IPS-20b (cell line): ENCODE data around the gene CXCL11.

Source experiments
- H3K27ac ChIP-seq: one replicate; pipeline ENCODE4 v1.5.1; 2013; ENCODE audit warnings: low read length
- H3K27me3 ChIP-seq: 2 replicates; pipeline ENCODE4 v1.6.1; 2013; ENCODE audit warnings: mild to moderate bottlenecking, low read length, inconsistent platforms; ENCODE audit not compliant: insufficient read depth
- H3K36me3 ChIP-seq: 2 replicates; pipeline ENCODE4 v1.6.1; 2013; ENCODE audit warnings: low read depth, mild to moderate bottlenecking, inconsistent platforms, low read length, moderate library complexity; ENCODE audit not compliant: insufficient read depth
- H3K4me1 ChIP-seq: 2 replicates; pipeline ENCODE4 v1.6.1; 2013; ENCODE audit warnings: mild to moderate bottlenecking, control low read depth, inconsistent platforms, low read length, moderate library complexity; ENCODE audit not compliant: insufficient read depth
- H3K4me3 ChIP-seq: 2 replicates; pipeline ENCODE4 v1.5.1; 2013; ENCODE audit warnings: mild to moderate bottlenecking, low read length, inconsistent platforms
- H3K9ac ChIP-seq: 2 replicates; pipeline ENCODE4 v1.6.1; 2013; ENCODE audit warnings: low read depth, mild to moderate bottlenecking, inconsistent platforms, low read length, moderate library complexity
- H3K9me3 ChIP-seq: 2 replicates; pipeline ENCODE4 v1.6.1; 2013; ENCODE audit warnings: mild to moderate bottlenecking, low read depth, low read length, inconsistent platforms; ENCODE audit not compliant: insufficient read depth

CXCL11 gene

DNA sequence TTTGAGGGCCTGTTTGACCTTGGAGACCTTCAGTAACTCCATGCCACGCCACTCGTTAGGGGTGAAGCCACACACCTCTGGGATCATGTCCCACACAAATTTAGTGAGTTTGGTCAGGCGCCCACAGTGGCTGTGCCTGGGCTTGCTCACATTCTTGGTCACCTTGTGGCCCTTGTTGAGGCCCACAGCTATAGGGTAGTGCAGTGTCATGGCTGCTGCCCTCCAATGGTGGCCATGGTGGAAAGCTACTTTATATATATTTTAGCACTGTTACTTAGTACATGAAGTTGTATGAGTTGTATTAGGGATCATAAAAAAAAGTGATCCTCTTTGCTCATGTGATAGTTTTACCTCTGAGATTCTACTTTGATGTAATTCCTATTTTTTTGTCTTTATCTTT lies 985 bp upstream of the CXCL11 start:
- H3K4me1 ChIP-seq: no peaks in the 10 kb centered on the region
- H3K27me3 ChIP-seq: no peaks in the 10 kb centered on the region
- no peaks in the 10 kb centered on the region for H3K9me3 ChIP-seq
- no peaks in the 10 kb centered on the region for H3K36me3 ChIP-seq
- H3K27ac ChIP-seq: no peak overlapping the region
- no peak overlapping the region for H3K4me3 ChIP-seq
- H3K9ac ChIP-seq: no peak overlapping the region

DNA sequence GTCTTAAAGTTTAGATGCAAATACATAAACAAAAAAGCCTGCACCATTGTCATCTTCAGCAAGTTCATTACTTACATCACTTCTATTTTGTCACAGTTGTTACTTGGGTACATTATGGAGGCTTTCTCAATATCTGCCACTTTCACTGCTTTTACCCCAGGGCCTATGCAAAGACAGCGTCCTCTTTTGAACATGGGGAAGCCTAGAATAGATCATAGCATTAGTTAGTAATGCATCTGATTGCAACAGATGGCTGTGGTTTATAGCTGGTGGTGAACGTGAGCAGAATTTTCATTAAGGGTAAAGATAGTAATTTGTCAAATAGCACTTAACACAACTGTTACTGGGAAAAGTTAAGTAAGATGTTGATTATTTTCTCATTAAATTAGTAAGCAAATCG lies 729 bp downstream of the CXCL11 start:
- Histone ChIP-seq H3K27me3 (no peaks in the 10 kb centered on the region), H3K27ac (no peak overlapping the region), H3K9me3 (no peaks in the 10 kb centered on the region), H3K36me3 (no peaks in the 10 kb centered on the region), H3K4me3 (no peak overlapping the region), H3K9ac (no peak overlapping the region), H3K4me1 (no peaks in the 10 kb centered on the region)

DNA sequence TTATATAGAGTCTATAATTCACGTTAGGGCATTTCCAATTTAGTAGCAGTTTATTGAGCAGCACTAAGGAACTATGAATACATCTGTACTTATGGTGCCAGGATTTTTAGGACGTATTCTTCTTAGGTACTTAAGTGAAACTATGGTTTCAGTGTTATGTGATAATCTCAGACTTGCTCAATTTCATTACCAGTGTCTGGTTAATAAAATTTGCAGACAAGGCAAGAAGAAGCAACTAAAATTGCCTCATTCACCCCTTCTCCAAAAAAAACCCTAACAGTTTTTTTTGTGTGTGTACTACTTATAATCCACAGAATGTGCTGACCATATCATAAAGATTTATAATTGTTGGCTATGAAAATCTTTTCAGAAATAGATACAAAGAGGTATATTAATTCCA lies 6.6 kb downstream of the CXCL11 start:
- H3K9me3 ChIP-seq: no peaks in the 10 kb centered on the region
- H3K4me1 ChIP-seq: no peaks in the 10 kb centered on the region
- no peak overlapping the region for H3K9ac ChIP-seq
- H3K27me3 ChIP-seq: no peaks in the 10 kb centered on the region
- H3K27ac ChIP-seq: no peak overlapping the region
- H3K4me3 ChIP-seq: no peak overlapping the region
- H3K36me3 ChIP-seq: no peaks in the 10 kb centered on the region

DNA sequence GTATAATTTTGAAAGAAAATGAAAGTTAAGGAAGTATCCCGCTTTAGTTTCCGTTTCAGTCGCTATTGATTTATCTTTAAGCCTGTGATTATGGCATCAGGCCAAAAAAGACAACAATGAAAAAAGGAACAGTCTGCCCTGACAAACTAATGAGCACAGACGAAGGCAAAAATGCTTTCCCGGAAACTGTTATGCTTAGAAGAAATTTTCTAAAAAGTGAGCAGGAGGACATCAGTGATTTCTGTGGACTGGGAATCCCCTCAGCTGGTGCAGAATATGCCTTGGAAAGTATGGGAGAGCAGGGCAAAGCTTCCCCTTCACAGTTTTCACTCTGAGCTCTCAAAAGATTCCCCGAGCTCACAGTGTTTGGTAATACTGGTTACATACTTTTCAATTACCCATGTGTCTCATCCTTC lies 7.5 kb downstream of the CXCL11 start:
- Histone ChIP-seq H3K27me3 (no peaks in the 10 kb centered on the region), H3K36me3 (no peaks in the 10 kb centered on the region), H3K9me3 (no peaks in the 10 kb centered on the region), H3K4me1 (no peaks in the 10 kb centered on the region), H3K4me3 (no peak overlapping the region), H3K9ac (no peak overlapping the region), H3K27ac (no peak overlapping the region)

DNA sequence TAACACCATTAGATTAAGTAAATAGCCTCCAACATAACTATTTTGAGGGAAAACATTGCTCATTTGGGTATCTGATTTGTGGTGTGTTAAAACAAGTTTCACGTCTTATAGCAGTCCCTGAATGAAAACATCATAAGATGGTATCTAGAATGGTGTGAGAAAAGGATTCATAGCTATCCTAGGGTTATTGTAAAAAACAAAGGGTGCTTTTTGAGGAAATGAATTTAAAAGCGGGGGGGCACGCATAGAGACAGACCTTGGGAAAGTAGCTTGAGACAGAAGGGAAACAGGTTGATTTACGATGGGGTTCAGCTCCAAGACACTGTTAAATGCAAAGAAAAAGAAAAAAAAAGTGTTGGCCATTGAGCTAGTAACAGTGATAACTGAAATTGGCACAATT lies 11.8 kb downstream of the CXCL11 start:
- no peaks in the 10 kb centered on the region for H3K27me3 ChIP-seq
- no peaks in the 10 kb centered on the region for H3K4me1 ChIP-seq
- no peak overlapping the region for H3K4me3 ChIP-seq
- H3K9ac ChIP-seq: no peak overlapping the region
- H3K9me3 ChIP-seq: no peaks in the 10 kb centered on the region
- no peak overlapping the region for H3K27ac ChIP-seq
- H3K36me3 ChIP-seq: no peaks in the 10 kb centered on the region

DNA sequence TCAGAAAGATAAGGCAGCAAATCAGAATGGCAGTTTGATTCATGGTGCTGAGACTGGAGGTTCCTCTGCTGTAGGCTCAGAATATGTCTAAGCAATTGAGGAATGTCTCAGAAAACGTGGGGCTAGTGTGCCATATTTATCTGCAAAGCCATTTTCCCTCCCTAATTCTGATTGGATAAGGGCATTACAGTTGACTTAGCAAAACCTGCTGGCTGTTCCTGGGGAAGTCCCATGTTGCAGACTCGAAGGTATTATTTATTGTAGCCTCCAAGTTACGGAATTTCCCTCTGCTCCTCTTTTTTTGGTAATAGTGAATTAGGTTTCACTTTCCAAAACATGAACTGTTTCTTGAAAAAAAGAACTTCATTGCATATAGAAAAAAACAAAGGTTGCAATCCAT lies 12.5 kb downstream of the CXCL11 start, which contains the start of gene CXCL10:
Gene CXCL10, minus strand, starts transcription at position 109 of the 400 bp plus-strand sequence. Its CDS starts 66 bp downstream, at position 43.
- Histone ChIP-seq H3K4me1 (no peaks in the 10 kb centered on the region), H3K9me3 (no peaks in the 10 kb centered on the region), H3K36me3 (no peaks in the 10 kb centered on the region), H3K9ac (no peak within 1 kb of the TSS), H3K4me3 (no peak within 1 kb of the TSS), H3K27me3 (no peaks in the 10 kb centered on the region), H3K27ac (no peak within 1 kb of the TSS)

DNA sequence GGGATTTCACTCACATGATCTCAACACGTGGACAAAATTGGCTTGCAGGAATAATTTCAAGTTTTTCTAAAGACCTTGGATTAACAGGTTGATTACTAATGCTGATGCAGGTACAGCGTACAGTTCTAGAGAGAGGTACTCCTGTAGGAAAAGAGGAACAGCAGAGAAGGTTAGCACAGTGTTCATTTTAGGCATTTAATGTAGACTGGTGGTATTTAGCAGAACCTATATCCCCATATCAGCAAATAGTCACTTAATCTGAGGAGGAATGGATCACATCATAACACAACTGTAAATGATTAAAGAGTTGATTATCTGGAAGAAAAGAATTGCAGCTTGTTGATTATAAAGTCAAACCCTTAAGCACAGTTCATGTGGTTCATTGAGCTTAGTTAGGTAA lies 13.2 kb downstream of the CXCL11 start:
- Histone ChIP-seq H3K9ac (no peak overlapping the region), H3K4me1 (no peaks in the 10 kb centered on the region), H3K4me3 (no peak overlapping the region), H3K36me3 (no peaks in the 10 kb centered on the region), H3K27me3 (no peaks in the 10 kb centered on the region), H3K27ac (no peak overlapping the region), H3K9me3 (no peaks in the 10 kb centered on the region)

DNA sequence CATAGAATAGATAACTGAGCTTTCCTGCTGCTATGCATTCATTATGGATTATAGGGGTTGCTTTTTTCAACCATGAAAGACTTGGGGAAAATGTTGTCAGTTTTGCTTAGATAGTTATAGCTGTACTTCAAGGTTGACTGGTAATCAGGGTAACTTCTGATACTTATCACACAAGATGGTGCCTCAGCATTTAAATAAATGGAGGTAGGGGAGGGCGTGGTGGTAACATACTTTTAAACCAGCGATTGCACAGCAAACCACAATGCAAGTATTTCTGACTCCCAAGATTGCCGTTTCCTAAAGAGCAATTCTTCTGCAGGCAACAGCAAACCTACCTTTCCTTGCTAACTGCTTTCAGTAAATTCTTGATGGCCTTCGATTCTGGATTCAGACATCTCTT lies 13.8 kb downstream of the CXCL11 start:
- H3K9ac ChIP-seq: no peak overlapping the region
- no peaks in the 10 kb centered on the region for H3K4me1 ChIP-seq
- H3K27me3 ChIP-seq: no peaks in the 10 kb centered on the region
- H3K27ac ChIP-seq: no peak overlapping the region
- H3K36me3 ChIP-seq: no peaks in the 10 kb centered on the region
- no peaks in the 10 kb centered on the region for H3K9me3 ChIP-seq
- H3K4me3 ChIP-seq: no peak overlapping the region

DNA sequence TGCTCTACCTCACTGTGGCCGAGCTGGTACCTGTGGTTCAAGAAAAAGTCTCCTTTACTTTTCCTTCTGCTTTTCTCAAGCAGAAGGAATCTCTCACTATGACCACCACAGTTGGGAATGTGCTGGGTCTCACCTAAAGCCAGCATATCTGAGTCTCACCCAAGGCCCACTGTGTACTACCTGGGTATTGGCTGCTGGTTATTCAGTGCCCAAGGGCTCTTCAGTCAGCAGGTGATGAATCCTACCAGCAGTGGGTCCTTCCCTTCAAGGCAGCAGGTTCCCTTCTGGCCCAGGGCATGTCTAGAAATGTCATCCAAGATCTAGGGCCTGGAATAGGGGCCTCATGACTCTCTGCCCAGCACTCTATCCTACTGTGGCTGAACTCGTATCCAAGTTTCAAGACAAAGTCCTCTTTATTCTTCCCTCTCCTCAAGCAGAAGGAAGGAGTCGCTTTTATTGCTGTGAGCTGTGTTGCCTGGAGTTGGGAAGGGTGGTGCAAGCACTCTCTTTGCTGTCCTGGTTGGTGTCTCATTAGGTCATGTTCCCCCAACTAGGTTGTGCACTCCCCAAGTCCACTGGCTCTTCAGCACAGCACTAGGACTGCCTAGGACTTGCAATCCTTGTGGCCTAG lies 18.7 kb downstream of the CXCL11 start:
- Histone ChIP-seq H3K27ac (no peak overlapping the region), H3K9me3 (no peaks in the 10 kb centered on the region), H3K27me3 (no peaks in the 10 kb centered on the region), H3K9ac (no peak overlapping the region), H3K4me3 (no peak overlapping the region), H3K36me3 (no peaks in the 10 kb centered on the region), H3K4me1 (peaks cover 4% of the 10 kb centered on the region)

DNA sequence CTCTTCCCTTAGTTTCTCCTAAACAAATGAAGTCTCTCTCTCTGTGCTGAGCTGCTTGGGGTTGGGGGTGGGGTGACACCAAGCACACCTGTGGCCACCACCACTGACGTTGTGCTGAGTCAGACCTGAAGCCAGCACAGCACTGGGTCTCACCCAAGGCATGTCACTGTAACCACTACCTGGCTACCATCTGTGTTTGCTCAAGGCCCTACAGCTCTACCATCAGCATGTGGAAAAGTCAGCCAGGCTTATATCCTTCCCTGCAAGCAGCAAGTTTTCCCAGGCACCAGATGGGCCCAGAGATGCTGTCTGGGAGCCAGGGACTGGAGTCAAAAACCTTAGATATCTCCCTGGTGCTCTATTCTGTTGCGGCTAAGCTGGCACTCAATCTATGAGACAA lies 19.5 kb downstream of the CXCL11 start:
- no peak overlapping the region for H3K4me3 ChIP-seq

DNA sequence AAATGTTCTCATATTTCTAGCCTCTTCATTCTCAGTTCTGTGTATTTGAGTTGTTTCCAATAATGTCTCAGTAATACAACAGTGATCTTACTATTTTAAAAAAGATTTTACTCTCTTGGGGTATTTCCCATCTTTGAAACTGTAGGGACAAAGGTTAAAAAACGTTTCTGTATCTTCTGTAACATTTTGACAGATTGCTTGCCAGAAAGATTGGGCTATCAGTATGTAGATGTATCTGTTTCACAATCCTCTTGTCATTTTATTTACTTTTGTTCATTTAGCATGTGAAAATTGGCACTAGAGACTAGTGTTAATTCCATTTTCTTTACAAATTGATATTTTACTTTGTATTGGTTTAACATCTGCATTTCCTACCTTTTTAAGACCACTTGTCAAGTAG lies 22.3 kb downstream of the CXCL11 start:
- Histone ChIP-seq H3K36me3 (no peaks in the 10 kb centered on the region), H3K9me3 (no peaks in the 10 kb centered on the region), H3K27me3 (no peaks in the 10 kb centered on the region), H3K9ac (no peak overlapping the region), H3K27ac (no peak overlapping the region), H3K4me3 (no peak overlapping the region), H3K4me1 (peaks cover 11% of the 10 kb centered on the region)

More for the DNA sequence above, 19.5 kb downstream of the CXCL11 start:
- Histone ChIP-seq H3K4me1 (peaks cover 11% of the 10 kb centered on the region), H3K27me3 (no peaks in the 10 kb centered on the region), H3K27ac (no peak overlapping the region), H3K9ac (no peak overlapping the region), H3K9me3 (no peaks in the 10 kb centered on the region), H3K36me3 (no peaks in the 10 kb centered on the region)

DNA sequence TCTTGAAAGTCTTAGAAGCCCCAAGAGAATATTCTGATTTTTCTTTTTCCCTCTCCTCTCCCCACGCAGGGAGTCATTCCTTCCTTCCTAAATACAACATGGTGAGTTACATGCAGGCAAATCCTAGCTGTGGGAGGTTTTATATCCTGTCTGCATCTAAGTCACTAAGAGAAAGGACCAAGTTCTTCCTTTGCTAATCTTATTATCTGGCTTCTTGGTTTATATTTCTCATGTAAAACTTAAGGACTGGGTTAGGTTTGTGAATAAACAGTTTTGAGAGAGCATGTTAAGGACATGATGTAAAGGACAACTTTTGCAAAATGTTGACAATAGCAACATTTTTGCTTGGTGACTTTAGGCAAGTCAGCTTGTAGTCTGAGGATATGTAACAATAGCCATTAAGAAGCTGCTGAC lies 23.5 kb downstream of the CXCL11 start:
- no peak overlapping the region for H3K27ac ChIP-seq
- H3K9ac ChIP-seq: peak overlapping the region; percentile 58; the same call in 1 of the 2 replicates
- no peaks in the 10 kb centered on the region for H3K27me3 ChIP-seq
- H3K9me3 ChIP-seq: no peaks in the 10 kb centered on the region
- no peaks in the 10 kb centered on the region for H3K36me3 ChIP-seq
- peaks cover 11% of the 10 kb centered on the region for H3K4me1 ChIP-seq
- no peak overlapping the region for H3K4me3 ChIP-seq
